Neural progenitor cell (in vitro differentiated cells): ENCODE measurements around the gene THSD4. TPM values are rescaled to one million over a fixed set of nuclear protein-coding genes. Genes with fewer than 3 reads are reported as not detected.

Experiments used
- DNase-seq: peaks from one replicate; pipeline ENCODE4 v3.0.0-alpha.2; 2016; ENCODE audit warnings: low spot score
- H2AFZ ChIP-seq: fragments of 200-600 bp; sonication (generic); replicated peaks from 2 replicates; pipeline ENCODE4 v1.6.1; 2016; ENCODE audit warnings: antibody characterized with exemption
- H3F3A ChIP-seq: fragments of 200-600 bp; sonication (generic); 2 replicates; pipeline ENCODE4 v1.6.1; 2016; ENCODE audit warnings: antibody characterized with exemption, low read depth
- H3K27ac ChIP-seq: fragments of 200-600 bp; sonication (generic); 2 replicates; pipeline ENCODE4 v1.5.1; 2016; ENCODE audit warnings: mild to moderate bottlenecking
- H3K27me3 ChIP-seq: fragments of 200-600 bp; sonication (generic); 2 replicates; pipeline ENCODE4 v1.6.1; 2016; ENCODE audit warnings: mild to moderate bottlenecking, moderate library complexity
- H3K36me3 ChIP-seq: fragments of 200-600 bp; sonication (generic); 2 replicates; pipeline ENCODE4 v1.5.1; 2016
- H3K4me1 ChIP-seq: fragments of 200-600 bp; sonication (generic); 2 replicates; pipeline ENCODE4 v1.6.1; 2016; ENCODE audit warnings: mixed run types
- H3K4me2 ChIP-seq: fragments of 200-600 bp; sonication (generic); 2 replicates; pipeline ENCODE4 v1.6.1; 2016
- H3K4me3 ChIP-seq: fragments of 200-600 bp; sonication (generic); 2 replicates; pipeline ENCODE4 v1.5.1; 2016
- H3K79me2 ChIP-seq: fragments of 200-600 bp; sonication (generic); 2 replicates; pipeline ENCODE4 v1.6.1; 2016; ENCODE audit warnings: low read depth
- H3K9ac ChIP-seq: fragments of 200-600 bp; sonication (generic); 2 replicates; pipeline ENCODE4 v1.6.1; 2016
- H3K9me3 ChIP-seq: fragments of 200-600 bp; sonication (generic); 2 replicates; pipeline ENCODE4 v1.5.1; 2016; ENCODE audit warnings: low read depth
- H4K20me1 ChIP-seq: fragments of 200-600 bp; sonication (generic); 2 replicates; pipeline ENCODE4 v1.6.1; 2016; ENCODE audit warnings: low read depth
- H3K27ac Mint-ChIP-seq: 3 replicates; pipeline ENCODE4 v1.8.0; 2021; ENCODE audit warnings: mixed read lengths
- H3K27me3 Mint-ChIP-seq: 2 replicates; pipeline ENCODE4 v1.8.0; 2022; ENCODE audit warnings: low read depth, mild to moderate bottlenecking, inconsistent platforms, moderate library complexity, mixed read lengths; ENCODE audit not compliant: insufficient read depth
- H3K36me3 Mint-ChIP-seq: 3 replicates; pipeline ENCODE4 v1.8.0; 2021; ENCODE audit warnings: mixed read lengths
- H3K4me1 Mint-ChIP-seq: 3 replicates; pipeline ENCODE4 v1.8.0; 2021; ENCODE audit warnings: mixed read lengths
- H3K4me3 Mint-ChIP-seq: 3 replicates; pipeline ENCODE4 v1.8.0; 2021; ENCODE audit warnings: mild to moderate bottlenecking, moderate library complexity, mixed read lengths
- H3K9me3 Mint-ChIP-seq: 3 replicates; pipeline ENCODE4 v1.8.0; 2020; ENCODE audit warnings: mixed read lengths
- CTCF ChIP-seq: fragments of 200-600 bp; sonication (generic); IDR thresholded peaks from 2 replicates; pipeline ENCODE4 v1.5.1; 2017; ENCODE audit warnings: antibody characterized with exemption, mild to moderate bottlenecking
- EZH2 ChIP-seq: fragments of 200-600 bp; sonication (generic); IDR thresholded peaks from 2 replicates; pipeline ENCODE4 v1.6.1; 2017; ENCODE audit warnings: antibody characterized with exemption, mild to moderate bottlenecking, moderate library complexity
- EZH2phosphoT487 ChIP-seq: fragments of 200-600 bp; sonication (generic); IDR thresholded peaks from 2 replicates; pipeline ENCODE4 v1.6.1; 2017; ENCODE audit warnings: antibody characterized with exemption
- total RNA-seq: library from RNA; depleted of rRNA; stranded (reverse); fragments of >200 nt; gene quantifications from 2 replicates; pipeline ENCODE4 v1.2.3, GENCODE V29; 2015; ENCODE audit warnings: low replicate concordance

The THSD4 gene
- total RNA-seq, 1 donor from 2014 or later = 2.4 TPM

GRCh38 chr15:71506946-71507345, 391.7 kb downstream of the THSD4 start:
- H2AFZ ChIP-seq = no peak overlapping the region
- no peaks in the 10 kb centered on the region for H3K4me1 Mint-ChIP-seq
- no peak for TF ChIP-seq CTCF
- TF ChIP-seq EZH2 = no peak
- no peak for TF ChIP-seq EZH2phosphoT487
- no peak overlapping the region for H3K27ac ChIP-seq
- no peak overlapping the region for H3K4me3 ChIP-seq
- no peaks in the 10 kb centered on the region for H4K20me1 ChIP-seq
- H3K4me2 ChIP-seq = no peak overlapping the region
- no peak overlapping the region for H3K9ac ChIP-seq
- H3K4me3 Mint-ChIP-seq = no peak overlapping the region
- H3K79me2 ChIP-seq = no peaks in the 10 kb centered on the region
- no peak for DNase-seq
- no peak overlapping the region for H3K27ac Mint-ChIP-seq
- H3K27me3 ChIP-seq = no peaks in the 10 kb centered on the region
- H3K36me3 ChIP-seq = no peaks in the 10 kb centered on the region
- H3K9me3 ChIP-seq = no peaks in the 10 kb centered on the region
- H3K4me1 ChIP-seq = no peaks in the 10 kb centered on the region
- H3K27me3 Mint-ChIP-seq = no peaks in the 10 kb centered on the region
- H3K36me3 Mint-ChIP-seq = no peaks in the 10 kb centered on the region
- H3F3A ChIP-seq = no peaks in the 10 kb centered on the region
- H3K9me3 Mint-ChIP-seq = no peaks in the 10 kb centered on the region

GRCh38 chr15:71508081-71508682, 392.9 kb downstream of the THSD4 start:
- Mint-ChIP-seq H3K27ac (no peak overlapping the region), H3K27me3 (no peaks in the 10 kb centered on the region), H3K4me1 (no peaks in the 10 kb centered on the region), H3K4me3 (no peak overlapping the region), H3K9me3 (no peaks in the 10 kb centered on the region), H3K36me3 (no peaks in the 10 kb centered on the region)
- Histone ChIP-seq H3K4me1 (no peaks in the 10 kb centered on the region), H3F3A (no peaks in the 10 kb centered on the region), H2AFZ (no peak overlapping the region), H3K9me3 (no peaks in the 10 kb centered on the region), H3K27me3 (no peaks in the 10 kb centered on the region), H3K36me3 (no peaks in the 10 kb centered on the region), H3K4me3 (no peak overlapping the region), H3K9ac (no peak overlapping the region), H3K27ac (no peak overlapping the region), H3K79me2 (no peaks in the 10 kb centered on the region), H4K20me1 (no peaks in the 10 kb centered on the region), H3K4me2 (no peak overlapping the region)
- no peak for DNase-seq
- TF ChIP-seq EZH2phosphoT487 (no peak), EZH2 (no peak), CTCF (no peak)

GRCh38 chr15:71509139-71509538, 393.9 kb downstream of the THSD4 start:
- H3K9ac ChIP-seq = no peak overlapping the region
- no peaks in the 10 kb centered on the region for H3K4me1 Mint-ChIP-seq
- no peaks in the 10 kb centered on the region for H3K27me3 ChIP-seq
- TF ChIP-seq EZH2phosphoT487 (no peak), CTCF (no peak), EZH2 (no peak)
- DNase-seq = no peak
- H3K27ac Mint-ChIP-seq = no peak overlapping the region
- H3K4me1 ChIP-seq = no peaks in the 10 kb centered on the region
- H3K4me3 Mint-ChIP-seq = no peak overlapping the region
- H3K4me3 ChIP-seq = no peak overlapping the region
- H3K9me3 Mint-ChIP-seq = no peaks in the 10 kb centered on the region
- H2AFZ ChIP-seq = no peak overlapping the region
- H4K20me1 ChIP-seq = no peaks in the 10 kb centered on the region
- H3K79me2 ChIP-seq = no peaks in the 10 kb centered on the region
- no peaks in the 10 kb centered on the region for H3K9me3 ChIP-seq
- no peak overlapping the region for H3K27ac ChIP-seq
- H3K4me2 ChIP-seq = no peak overlapping the region
- peaks cover 3% of the 10 kb centered on the region for H3K27me3 Mint-ChIP-seq
- no peaks in the 10 kb centered on the region for H3F3A ChIP-seq
- no peaks in the 10 kb centered on the region for H3K36me3 ChIP-seq
- H3K36me3 Mint-ChIP-seq = no peaks in the 10 kb centered on the region
